IMR-90 (cell line): ENCODE results near the gene HSPG2. TPM values are rescaled to one million over a fixed set of nuclear protein-coding genes. Genes with fewer than 3 reads are reported as not detected.

Experiments
- ATAC-seq: fragments of 200-7000 bp; cut with Tn5 transposase; 2 replicates; pipeline ENCODE4 v1.9.1; 2020; ENCODE audit warnings: low read depth, mild to moderate bottlenecking, moderate library complexity
- BruUV-seq: library from RNA; stranded (reverse); fragments of 400-500 nt; replicated peaks from 2 replicates; lab custom pipeline; 2021; lab: Mats Ljungman, UMichigan
- CTCF ChIA-PET: fragments of 300-600 bp; formaldehyde crosslinking; extraction: SDS; loops from one replicate; lab custom pipeline; 2021; ENCODE audit warnings: antibody characterized with exemption; lab: Yijun Ruan, JAX
- POLR2A ChIA-PET: fragments of 300-600 bp; sonication (Branson Sonifier 250); formaldehyde crosslinking; loops from one replicate; lab custom pipeline; 2022; ENCODE audit warnings: antibody characterized with exemption; ENCODE audit not compliant: unreplicated experiment; lab: Charles Lee
- DNase-seq: peaks from one replicate; pipeline ENCODE4 v3.0.0; 2013
- H2AFZ ChIP-seq: replicated peaks from 2 replicates; pipeline ENCODE3; 2013; ENCODE audit warnings: low read length, mild to moderate bottlenecking; ENCODE audit not compliant: poor library complexity
- H2AK5ac ChIP-seq: 2 replicates; pipeline ENCODE4 v1.6.1; 2013; ENCODE audit warnings: low read depth, low read length, inconsistent platforms
- H2AK9ac ChIP-seq: replicated peaks from 2 replicates; pipeline ENCODE3; 2013; ENCODE audit warnings: mild to moderate bottlenecking, low read depth, low read length, moderate library complexity; ENCODE audit not compliant: poor library complexity
- H2BK120ac ChIP-seq: 2 replicates; pipeline ENCODE4 v1.6.1; 2013; ENCODE audit warnings: low read depth, low read length, inconsistent platforms
- H2BK15ac ChIP-seq: 3 replicates; pipeline ENCODE4 v1.6.1; 2013; ENCODE audit warnings: low read depth, low read length, inconsistent platforms
- H2BK20ac ChIP-seq: 2 replicates; pipeline ENCODE4 v1.6.1; 2013; ENCODE audit warnings: low read depth, mild to moderate bottlenecking, inconsistent platforms, low read length, moderate library complexity
- H2BK5ac ChIP-seq: 2 replicates; pipeline ENCODE4 v1.6.1; 2013; ENCODE audit warnings: mild to moderate bottlenecking, low read depth, low read length, inconsistent platforms; ENCODE audit not compliant: poor library complexity, severe bottlenecking
- H3K14ac ChIP-seq: replicated peaks from 2 replicates; pipeline ENCODE4 v1.6.1; 2013; ENCODE audit warnings: low read depth, low read length, inconsistent platforms
- H3K18ac ChIP-seq: 2 replicates; pipeline ENCODE4 v1.6.1; 2013; ENCODE audit warnings: low read depth, low read length, control low read depth
- H3K23ac ChIP-seq: 2 replicates; pipeline ENCODE4 v1.6.1; 2013; ENCODE audit warnings: low read depth, low read length, inconsistent platforms
- H3K27ac ChIP-seq: 2 replicates; pipeline ENCODE4 v1.5.1; 2013; ENCODE audit warnings: mild to moderate bottlenecking, control low read depth, low read length; ENCODE audit not compliant: insufficient read depth
- H3K27me3 ChIP-seq: 2 replicates; pipeline ENCODE4 v1.6.1; 2013; ENCODE audit warnings: low read length; ENCODE audit not compliant: control insufficient read depth, insufficient read depth
- H3K36me3 ChIP-seq: 2 replicates; pipeline ENCODE4 v1.6.1; 2013; ENCODE audit warnings: low read length, mixed read lengths; ENCODE audit not compliant: control insufficient read depth, insufficient read depth
- H3K4ac ChIP-seq: 2 replicates; pipeline ENCODE4 v1.6.1; 2013; ENCODE audit warnings: low read depth, low read length, inconsistent platforms
- H3K4me1 ChIP-seq: 2 replicates; pipeline ENCODE4 v1.6.1; 2013; ENCODE audit warnings: low read length, mixed read lengths; ENCODE audit not compliant: control insufficient read depth, insufficient read depth
- H3K4me2 ChIP-seq: 2 replicates; pipeline ENCODE4 v1.6.1; 2013; ENCODE audit warnings: low read depth, mild to moderate bottlenecking, control low read depth, low read length, moderate library complexity
- H3K4me3 ChIP-seq: 2 replicates; pipeline ENCODE4 v1.5.1; 2013; ENCODE audit warnings: low read depth, mild to moderate bottlenecking, control low read depth, low read length, moderate library complexity; ENCODE audit not compliant: insufficient read depth
- H3K56ac ChIP-seq: 2 replicates; pipeline ENCODE4 v1.6.1; 2013; ENCODE audit warnings: low read length, inconsistent platforms; ENCODE audit not compliant: insufficient read depth; ENCODE audit errors: extremely low read depth
- H3K79me1 ChIP-seq, 2 experiments: 2 replicates each; pipeline ENCODE4 v1.6.1; 2013; ENCODE audit warnings: low read length in 2 of 2, inconsistent platforms in 1 of 2, low read depth in 1 of 2
- H3K9ac ChIP-seq: 2 replicates; pipeline ENCODE4 v1.6.1; 2013; ENCODE audit warnings: low read depth, low read length, control low read depth
- H3K9me1 ChIP-seq: 2 replicates; pipeline ENCODE4 v1.6.1; 2013; ENCODE audit warnings: low read length, inconsistent platforms; ENCODE audit not compliant: insufficient read depth
- H3K9me3 ChIP-seq: 2 replicates; pipeline ENCODE4 v1.6.1; 2013; ENCODE audit warnings: low read length; ENCODE audit not compliant: control insufficient read depth, insufficient read depth
- H4K20me1 ChIP-seq: 2 replicates; pipeline ENCODE4 v1.6.1; 2013; ENCODE audit warnings: low read length, inconsistent platforms; ENCODE audit not compliant: insufficient read depth
- H4K5ac ChIP-seq: 2 replicates; pipeline ENCODE4 v1.6.1; 2013; ENCODE audit warnings: mild to moderate bottlenecking, low read depth, low read length, control low read depth
- H4K8ac ChIP-seq, 2 experiments: 2 replicates each; pipeline ENCODE4 v1.6.1; 2013; ENCODE audit warnings: low read depth in 2 of 2, low read length in 2 of 2, control low read depth in 1 of 2, inconsistent platforms in 1 of 2
- H4K91ac ChIP-seq: 2 replicates; pipeline ENCODE4 v1.6.1; 2013; ENCODE audit warnings: low read depth, low read length, inconsistent platforms; ENCODE audit not compliant: insufficient read depth
- BHLHE40 ChIP-seq: fragments of 150-350 bp; IDR thresholded peaks from 2 replicates; pipeline ENCODE4 v1.6.1; 2016; ENCODE audit warnings: mild to moderate bottlenecking, low read depth, low read length
- CEBPB ChIP-seq: IDR thresholded peaks from 2 replicates; pipeline ENCODE4 v1.6.1; 2012; ENCODE audit warnings: low read depth, low read length, improper control_type of control experiment
- CHD1 ChIP-seq: IDR thresholded peaks from 2 replicates; pipeline ENCODE4 v1.6.1; 2012; ENCODE audit warnings: low read depth, low read length, improper control_type of control experiment
- CTCF ChIP-seq: conservative IDR thresholded peaks from 2 replicates; pipeline ENCODE4 v1.5.1; 2012; ENCODE audit warnings: mild to moderate bottlenecking, low read depth, low read length, improper control_type of control experiment
- FOS ChIP-seq: fragments of 150-350 bp; IDR thresholded peaks from 2 replicates; pipeline ENCODE4 v1.6.1; 2016; ENCODE audit warnings: low read depth, low read length
- MXI1 ChIP-seq: IDR thresholded peaks from 2 replicates; pipeline ENCODE4 v1.6.1; 2012; ENCODE audit warnings: low read depth, mild to moderate bottlenecking, low read length, moderate library complexity, borderline replicate concordance
- POLR2A ChIP-seq: IDR thresholded peaks from 2 replicates; pipeline ENCODE4 v1.6.1; 2012; ENCODE audit warnings: mild to moderate bottlenecking, low read depth, low read length
- RAD21 ChIP-seq: IDR thresholded peaks from 2 replicates; pipeline ENCODE4 v1.6.1; 2012; ENCODE audit warnings: low read length, improper control_type of control experiment
- RCOR1 ChIP-seq: IDR thresholded peaks from 2 replicates; pipeline ENCODE4 v1.6.1; 2012; ENCODE audit warnings: mild to moderate bottlenecking, low read length, improper control_type of control experiment; ENCODE audit not compliant: insufficient replicate concordance
- RFX5 ChIP-seq: IDR thresholded peaks from 2 replicates; pipeline ENCODE4 v1.8.0; 2012; ENCODE audit warnings: low read depth, mild to moderate bottlenecking, low read length, moderate library complexity
- USF2 ChIP-seq: fragments of 150-350 bp; IDR thresholded peaks from 2 replicates; pipeline ENCODE4 v1.6.1; 2017; ENCODE audit warnings: mild to moderate bottlenecking, antibody characterized with exemption, low read length, low read depth
- WGBS, 2 experiments: methylation state at CpG; one replicate each; pipeline versions ENCODE4 v1.1.5 to v1.1.7; 2013; ENCODE audit warnings: missing lambda C conversion rate in 2 of 2; ENCODE audit not compliant: insufficient read length in 1 of 2; ENCODE audit errors: extremely low coverage in 2 of 2; 5-methylcytosine and 5-hydroxymethylcytosine counted together
- dilution Hi-C: fragments of 300-500 bp; cut with HindIII; formaldehyde crosslinking; loops from one replicate; pipeline ENCODE4 v1.14.3; 2018; ENCODE audit warnings: low sequenced_read_pairs; ENCODE audit not compliant: unreplicated experiment
- in situ Hi-C: fragments of 300-500 bp; cut with MboI; formaldehyde crosslinking; loops from 3 replicates; pipeline ENCODE4 v1.14.3; 2019; ENCODE audit warnings: low sequenced_read_pairs, inconsistent platforms, mixed read lengths
- intact Hi-C: fragments of 100-400 bp; cut with micrococcal nuclease; formaldehyde crosslinking; loops from 2 replicates; pipeline ENCODE4 v1.10.0; 2022
- polyA plus RNA-seq, 3 experiments: library from polyadenylated mRNA; depleted of rRNA; stranded (reverse); fragments of >200 nt; gene quantifications; 2 replicates each; pipeline ENCODE4 v1.2.3, GENCODE V29; 2012; ENCODE audit warnings: low replicate concordance in 1 of 3
- total RNA-seq: library from RNA; depleted of rRNA; stranded (reverse); fragments of >200 nt; gene quantifications from 2 replicates; pipeline ENCODE4 v1.2.3, GENCODE V29; 2012

The HSPG2 gene
- total and polyA plus RNA-seq, 2 of the 4 experiments (the other 2 are of a cell fraction) = 15.8 to 94.0 TPM

- H3K4me3 ChIP-seq = no peak overlapping the region
- no peak overlapping the region for H4K91ac ChIP-seq
- in situ Hi-C loops (no loop called here), intact Hi-C loops (no loop called here), dilution Hi-C loops (no loop called here)
- WGBS, 2 experiments = 89% methylated on average over 7 of the region's 14 CpGs; no CpG with 5 or more reads in 1 of the 2 experiments
- ATAC-seq (no peak), DNase-seq (no peak)
- no peaks in the 10 kb centered on the region for H3K4me1 ChIP-seq
- H4K20me1 ChIP-seq = peaks cover 24% of the 10 kb centered on the region
- no peak overlapping the region for H4K8ac ChIP-seq
- peaks cover 48% of the 10 kb centered on the region for H3K36me3 ChIP-seq
- no peak overlapping the region for H2BK120ac ChIP-seq
- no peak overlapping the region for H2AFZ ChIP-seq
- no peak overlapping the region for H4K5ac ChIP-seq
- no peak overlapping the region for H2AK9ac ChIP-seq
- no peak overlapping the region for H3K14ac ChIP-seq
- no peak overlapping the region for H3K4ac ChIP-seq
- no peak overlapping the region for H2BK20ac ChIP-seq
- no peaks in the 10 kb centered on the region for H3K27me3 ChIP-seq
- TF ChIP-seq MXI1 (no peak), CTCF (no peak), FOS (no peak), RFX5 (no peak), RAD21 (no peak), CHD1 (no peak), USF2 (no peak), POLR2A (no peak), RCOR1 (no peak), BHLHE40 (no peak), CEBPB (no peak)
- H3K23ac ChIP-seq = no peak overlapping the region
- H3K27ac ChIP-seq = no peak overlapping the region
- H2BK5ac ChIP-seq = no peak overlapping the region
- no TSS peak for BruUV-seq
- no peak overlapping the region for H3K56ac ChIP-seq
- H3K9me3 ChIP-seq = no peaks in the 10 kb centered on the region
- CTCF ChIA-PET = no interaction called here
- POLR2A ChIA-PET = no interaction called here
- no peak overlapping the region for H3K4me2 ChIP-seq
- no peak overlapping the region for H3K9ac ChIP-seq
- H2AK5ac ChIP-seq = no peak overlapping the region
- no peak overlapping the region for H2BK15ac ChIP-seq
- H3K18ac ChIP-seq = no peak overlapping the region
- peaks cover 26 to 50% of the 10 kb centered on the region in 2 experiments for H3K79me1 ChIP-seq
- H3K9me1 ChIP-seq = peaks cover 3% of the 10 kb centered on the region; the same call in 1 of the 2 replicates
Observed at GRCh38 chr1:21893046-21893805, 43.9 kb downstream of the HSPG2 start.
